Measurements from ENCODE around the gene OR4A47.
"Not testable (repeated sequence)": the region's sequence is repeated elsewhere in the genome, so short reads cannot be mapped to it uniquely, and the experiment has no call there.

OR4A47 gene

GRCh38 chr11:48488493-48488892 is at the start of gene OR4A47:
OR4A47 (plus strand) TSS chr11:48488793; CDS start chr11:48488793, 0 bp downstream.
- ATAC-seq; DNase-seq (ENCODE audit: low spot score in 2 of 2); H3K27ac Mint-ChIP-seq; H3K9me3 Mint-ChIP-seq; H3K36me3 Mint-ChIP-seq; H3K4me3 Mint-ChIP-seq; H3K4me1 Mint-ChIP-seq: not testable (repeated sequence)

- DNase-seq (ENCODE audit: low spot score in 2 of 2); H3K9me3 Mint-ChIP-seq; H3K4me3 Mint-ChIP-seq; H3K4me1 Mint-ChIP-seq; H3K27ac Mint-ChIP-seq; ATAC-seq; H3K36me3 Mint-ChIP-seq: not testable (repeated sequence)
Measured at GRCh38 chr11:48455909-48456308, 32.7 kb upstream of the OR4A47 start.

GRCh38 chr11:48473966-48474365 is 14.6 kb upstream of the OR4A47 start:
- H3K4me3 Mint-ChIP-seq; H3K4me1 Mint-ChIP-seq; ATAC-seq; H3K27ac Mint-ChIP-seq; H3K36me3 Mint-ChIP-seq; H3K9me3 Mint-ChIP-seq; DNase-seq (ENCODE audit: low spot score in 2 of 2): not testable (repeated sequence)

- not testable (repeated sequence) for H3K4me1 Mint-ChIP-seq, H3K27ac Mint-ChIP-seq
Measured at GRCh38 chr11:48474703-48475102, 13.9 kb upstream of the OR4A47 start.

GRCh38 chr11:48506169-48506568 is 17.6 kb downstream of the OR4A47 start:
- H3K36me3 Mint-ChIP-seq; DNase-seq (ENCODE audit: low spot score in 2 of 2); H3K27ac Mint-ChIP-seq; ATAC-seq; H3K4me1 Mint-ChIP-seq; H3K4me3 Mint-ChIP-seq; H3K9me3 Mint-ChIP-seq: not testable (repeated sequence)

More at GRCh38 chr11:48474703-48475102, 13.9 kb upstream of the OR4A47 start:
- DNase-seq (ENCODE audit: low spot score in 2 of 2); H3K36me3 Mint-ChIP-seq; H3K4me3 Mint-ChIP-seq; ATAC-seq; H3K9me3 Mint-ChIP-seq: not testable (repeated sequence)

GRCh38 chr11:48538991-48539390 is 50.4 kb downstream of the OR4A47 start:
- no peaks in the 10 kb centered on the region for H3K36me3 Mint-ChIP-seq
- DNase-seq (ENCODE audit: low spot score in 2 of 2) (no peak), ATAC-seq (no peak)
- H3K4me3 Mint-ChIP-seq, result no peak overlapping the region
- peaks cover 5% of the 10 kb centered on the region for H3K9me3 Mint-ChIP-seq
- H3K27ac Mint-ChIP-seq, result no peak overlapping the region
- H3K4me1 Mint-ChIP-seq, result no peaks in the 10 kb centered on the region

All from stimulated activated effector memory CD8-positive, alpha-beta T cell treated with anti-CD3 and anti-CD28 coated beads, Interleukin-12 subunit alpha, Interleukin-12 subunit beta, amount 100 ng/mL, for 72 hours (primary cell).